GM18517 (cell line): ENCODE data around the gene BHLHE23.

Source experiments
- ATAC-seq: cut with Tn5 transposase; IDR thresholded peaks from one replicate; pipeline ENCODE4 v1.9.1; 2021; ENCODE audit warnings: mild to moderate bottlenecking, moderate library complexity; ENCODE audit not compliant: unreplicated experiment

BHLHE23 gene

GRCh38 chr20:63026582-63027165, 19.9 kb upstream of the BHLHE23 start:
- ATAC-seq = no peak

GRCh38 chr20:63025534-63026331, 19.0 kb upstream of the BHLHE23 start:
- ATAC-seq = no peak

GRCh38 chr20:63024573-63025392, 18.0 kb upstream of the BHLHE23 start:
- ATAC-seq = no peak

GRCh38 chr20:63023936-63024571, 17.3 kb upstream of the BHLHE23 start:
- no peak for ATAC-seq

- no peak for ATAC-seq
Observed at GRCh38 chr20:63023071-63023935, 16.5 kb upstream of the BHLHE23 start.

GRCh38 chr20:63022501-63022900, 15.7 kb upstream of the BHLHE23 start:
- ATAC-seq = no peak

- ATAC-seq = no peak
Observed at GRCh38 chr20:63021356-63022321, 14.9 kb upstream of the BHLHE23 start.

- no peak for ATAC-seq
Observed at GRCh38 chr20:63020681-63021080, 13.9 kb upstream of the BHLHE23 start.

- ATAC-seq = no peak
Observed at GRCh38 chr20:63017826-63018411, 11.2 kb upstream of the BHLHE23 start.

- no peak for ATAC-seq
Observed at GRCh38 chr20:63017076-63017825, 10.5 kb upstream of the BHLHE23 start.

- ATAC-seq = no peak
Observed at GRCh38 chr20:63016514-63017075, 9.8 kb upstream of the BHLHE23 start.

- no peak for ATAC-seq
Observed at GRCh38 chr20:63015662-63016361, 9.0 kb upstream of the BHLHE23 start.

- ATAC-seq = no peak
Observed at GRCh38 chr20:63015147-63015661, 8.4 kb upstream of the BHLHE23 start.

GRCh38 chr20:63014710-63015109, 7.9 kb upstream of the BHLHE23 start:
- ATAC-seq = no peak

- ATAC-seq = no peak
Observed at GRCh38 chr20:63014287-63014686, 7.5 kb upstream of the BHLHE23 start.

- no peak for ATAC-seq
Observed at GRCh38 chr20:63013207-63013606, 6.4 kb upstream of the BHLHE23 start.

GRCh38 chr20:63011798-63012197, 5.0 kb upstream of the BHLHE23 start:
- ATAC-seq = no peak
